T-helper 1 cell treated with Interleukin-12 subunit alpha and Interleukin-12 subunit beta and Interleukin-4 antibody, amounts not matched to agents 30 ng/mL and 1 ng/mL, for 36 hours (primary cell): ENCODE data around the gene LY6G6D. TPM values are rescaled to one million over a fixed set of nuclear protein-coding genes. Genes with fewer than 3 reads are reported as not detected.

Source experiments
- intact Hi-C: fragments of 100-400 bp; cut with micrococcal nuclease; formaldehyde crosslinking; loops from one replicate; pipeline ENCODE4 v1.15.1; 2024
- total RNA-seq: library from RNA; stranded (reverse); gene quantifications from 2 replicates; pipeline ENCODE4 v1.2.3, GENCODE V29; 2022

Gene LY6G6D, protein sequence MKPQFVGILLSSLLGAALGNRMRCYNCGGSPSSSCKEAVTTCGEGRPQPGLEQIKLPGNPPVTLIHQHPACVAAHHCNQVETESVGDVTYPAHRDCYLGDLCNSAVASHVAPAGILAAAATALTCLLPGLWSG
- not detected in 2 replicates for total RNA-seq

GRCh38 chr6:31715022-31715958 lies at the start of gene LY6G6D:
Gene LY6G6D, plus strand, starts transcription at chr6:31715348. Its CDS starts 8 bp downstream, at chr6:31715356.
- intact Hi-C loops, result no loop called here

- intact Hi-C loops, result loop anchor here (1.0 to 10.0 kb wide), 20 partner anchors 13 to 1749 kb away; partner anchors contain the start of genes ABCF1, ABHD16A, AGPAT1 and ATF6B
These were observed 49.4 kb upstream of the LY6G6D start, which contains the start of gene CSNK2B for GRCh38 chr6:31665501-31666336. Gene CSNK2B, plus strand, starts transcription at chr6:31666080. Its CDS starts 752 bp downstream, at chr6:31666832.

DNA sequence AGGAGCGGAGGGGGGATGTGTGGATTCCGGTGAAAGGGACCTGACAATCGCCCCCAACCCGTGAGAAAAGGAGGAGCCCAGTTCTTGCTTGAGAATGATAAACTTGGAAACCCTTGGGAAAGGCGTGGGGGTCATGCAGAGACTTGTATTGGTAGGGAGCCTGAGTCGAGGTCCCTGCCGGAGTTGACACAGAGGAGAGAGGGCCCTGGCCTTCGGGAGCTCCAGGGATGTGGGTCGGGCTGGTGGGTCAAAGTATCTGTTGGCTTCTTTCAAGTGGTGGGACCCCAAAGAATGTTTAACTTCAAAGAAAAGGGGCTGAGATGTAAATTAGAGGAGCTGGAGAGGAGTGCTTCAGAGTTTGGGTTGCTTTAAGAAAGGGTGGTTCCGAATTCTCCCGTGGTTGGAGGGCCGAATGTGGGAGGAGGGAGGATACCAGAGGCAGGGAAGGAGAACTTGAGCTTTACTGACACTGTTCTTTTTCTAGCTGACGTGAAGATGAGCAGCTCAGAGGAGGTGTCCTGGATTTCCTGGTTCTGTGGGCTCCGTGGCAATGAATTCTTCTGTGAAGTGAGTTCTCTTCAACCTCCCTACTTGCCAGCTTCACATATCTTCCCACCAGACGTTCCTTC lies 48.7 kb upstream of the LY6G6D start:
- intact Hi-C loops, result loop anchor here (5.0 to 10.0 kb wide), 5 partner anchors 511 to 1748 kb away; partner anchors contain the start of genes ABCF1, AGPAT1, CUTA and MDC1

DNA sequence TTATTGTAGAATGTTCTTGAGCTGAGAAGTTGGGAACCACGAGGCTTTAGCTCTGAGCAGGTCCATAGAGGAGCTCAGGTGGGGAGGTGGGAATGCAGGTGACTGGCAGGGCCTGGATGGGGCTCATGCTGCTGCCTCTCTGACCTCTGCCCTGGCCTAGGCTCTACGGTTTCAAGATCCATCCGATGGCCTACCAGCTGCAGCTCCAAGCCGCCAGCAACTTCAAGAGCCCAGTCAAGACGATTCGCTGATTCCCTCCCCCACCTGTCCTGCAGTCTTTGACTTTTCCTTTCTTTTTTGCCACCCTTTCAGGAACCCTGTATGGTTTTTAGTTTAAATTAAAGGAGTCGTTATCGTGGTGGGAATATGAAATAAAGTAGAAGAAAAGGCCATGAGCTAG lies 45.5 kb upstream of the LY6G6D start, which contains the start of gene LY6G5B:
Gene LY6G5B, plus strand, starts transcription at position 301 of the 400 bp plus-strand sequence. CDS start 975 bp downstream, outside the sequence.
- intact Hi-C loops, result loop anchor here (5.0 to 10.0 kb wide), 5 partner anchors 508 to 1745 kb away; partner anchors contain the start of genes ABCF1, AGPAT1, CUTA and MDC1

- intact Hi-C loops, result no loop called here
These were observed 38.7 kb upstream of the LY6G6D start for GRCh38 chr6:31676322-31676903.

- intact Hi-C loops, result no loop called here
These were observed 38.2 kb upstream of the LY6G6D start for GRCh38 chr6:31676904-31677303.

- intact Hi-C loops, result no loop called here
These were observed 37.2 kb upstream of the LY6G6D start for GRCh38 chr6:31677955-31678354.

DNA sequence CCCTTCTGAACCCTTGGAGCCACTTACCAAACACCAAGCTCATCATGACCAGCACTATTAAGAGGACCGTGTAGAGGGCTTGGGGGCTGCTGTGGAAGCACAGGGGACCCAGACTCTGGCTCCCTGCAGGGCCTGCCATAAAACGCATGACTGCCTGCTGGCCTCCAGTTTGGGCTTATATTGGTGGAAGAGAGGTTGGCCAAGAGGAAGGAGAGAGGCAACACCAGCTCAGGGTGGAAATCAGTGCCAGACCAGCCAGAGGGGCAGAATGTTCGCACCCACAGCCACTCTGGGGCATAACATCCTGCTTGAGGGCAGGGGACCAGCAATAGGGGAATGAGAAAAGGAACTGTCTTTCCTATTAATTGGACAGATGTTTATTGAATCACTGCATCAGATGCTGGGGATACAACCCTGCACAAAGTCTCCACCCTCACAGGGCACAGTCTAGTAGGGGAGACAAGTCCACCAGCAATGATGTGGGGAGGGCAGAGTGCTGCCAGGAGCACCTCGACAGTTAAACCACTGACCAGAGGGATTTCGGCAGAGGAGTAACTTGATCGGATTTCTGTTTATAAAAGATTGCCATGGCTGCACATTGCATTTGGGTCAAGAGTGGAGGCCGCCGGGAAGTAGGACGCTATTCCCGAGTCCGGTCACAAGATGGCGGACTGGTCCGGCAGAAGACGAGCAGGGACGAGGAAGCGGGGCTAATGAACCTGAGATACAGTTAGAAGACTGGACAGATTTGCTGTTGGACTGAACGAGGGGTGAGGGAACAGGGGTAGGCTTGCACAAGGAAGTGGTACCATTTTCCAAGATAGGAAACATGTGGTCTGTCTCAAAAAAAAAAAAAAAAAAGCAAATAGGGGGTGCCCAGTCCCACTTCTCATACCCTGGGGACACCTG lies 34.7 kb upstream of the LY6G6D start, which contains the start of gene LY6G5C:
Gene LY6G5C, minus strand, starts transcription at position 842 of the 909 bp plus-strand sequence. Its CDS starts 694 bp downstream, at position 148.
- intact Hi-C loops, result loop anchor here (1.0 kb wide), 6 partner anchors 15 to 183 kb away; partner anchors contain the start of gene DDAH2

- intact Hi-C loops, result loop anchor here (1.0 kb wide), 2 partner anchors 21 to 88 kb away; no protein-coding TSS in a partner anchor
These were observed 33.9 kb upstream of the LY6G6D start for GRCh38 chr6:31681135-31681671.

DNA sequence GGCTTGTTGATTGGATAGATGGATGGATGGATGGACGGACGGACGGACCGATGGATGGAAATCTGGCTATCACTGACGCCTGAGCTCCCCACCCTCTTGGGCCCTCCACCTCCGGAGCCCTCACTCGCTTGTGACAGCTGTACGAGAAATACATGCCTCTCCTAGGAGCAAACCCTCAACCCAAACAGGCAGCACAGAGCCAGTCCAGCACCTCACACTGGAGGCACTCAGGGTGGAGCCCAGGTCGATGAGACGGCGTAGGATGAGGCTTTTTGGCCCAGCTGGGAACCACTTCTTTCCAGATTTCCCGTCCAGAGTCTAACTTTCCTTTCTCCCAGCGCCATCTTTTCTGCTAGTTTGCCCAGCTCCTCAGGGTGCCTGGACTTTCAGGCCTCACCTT lies 31.6 kb upstream of the LY6G6D start:
- intact Hi-C loops, result no loop called here

DNA sequence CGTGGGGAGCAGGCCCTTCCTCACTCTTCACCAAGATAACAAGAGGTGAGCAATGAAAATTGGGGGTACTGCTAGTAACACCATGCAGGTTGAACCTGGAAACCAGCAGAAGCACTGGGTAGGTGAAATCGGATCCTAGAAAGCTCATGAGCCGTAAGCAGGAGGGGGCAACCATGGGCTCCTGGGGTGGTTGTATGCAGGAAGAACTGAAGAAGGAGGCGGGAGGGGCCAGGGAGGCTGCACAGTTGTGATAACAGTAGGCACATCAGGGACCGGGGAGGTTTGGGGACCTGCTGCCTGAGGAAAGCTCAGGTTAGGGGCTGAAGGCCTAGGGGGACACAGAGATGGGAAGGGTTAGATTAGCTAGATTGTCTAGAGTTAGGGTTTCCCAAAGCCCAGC lies 28.7 kb upstream of the LY6G6D start:
- intact Hi-C loops, result no loop called here

DNA sequence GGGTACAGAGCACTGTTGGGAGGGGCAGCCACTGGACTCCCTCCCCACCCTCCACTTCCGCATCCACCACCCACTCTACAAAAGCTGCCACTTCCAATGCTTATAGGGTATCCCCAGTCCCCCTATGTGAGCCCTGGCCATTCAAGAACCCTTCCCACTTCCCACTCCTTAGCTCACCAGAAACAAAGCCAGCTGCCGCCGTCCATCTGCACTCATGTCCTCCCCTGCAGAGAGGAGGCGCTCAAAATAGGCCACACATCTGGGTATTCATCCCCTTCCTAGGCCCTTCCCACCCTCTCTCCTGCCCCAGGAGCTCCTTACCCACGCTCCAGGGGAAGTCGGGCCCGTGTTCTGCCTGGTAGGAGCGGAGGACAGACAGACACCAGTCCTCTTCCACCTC lies 27.8 kb upstream of the LY6G6D start:
- intact Hi-C loops, result no loop called here

- intact Hi-C loops, result no loop called here
These were observed 27.1 kb upstream of the LY6G6D start for GRCh38 chr6:31687860-31688693.

DNA sequence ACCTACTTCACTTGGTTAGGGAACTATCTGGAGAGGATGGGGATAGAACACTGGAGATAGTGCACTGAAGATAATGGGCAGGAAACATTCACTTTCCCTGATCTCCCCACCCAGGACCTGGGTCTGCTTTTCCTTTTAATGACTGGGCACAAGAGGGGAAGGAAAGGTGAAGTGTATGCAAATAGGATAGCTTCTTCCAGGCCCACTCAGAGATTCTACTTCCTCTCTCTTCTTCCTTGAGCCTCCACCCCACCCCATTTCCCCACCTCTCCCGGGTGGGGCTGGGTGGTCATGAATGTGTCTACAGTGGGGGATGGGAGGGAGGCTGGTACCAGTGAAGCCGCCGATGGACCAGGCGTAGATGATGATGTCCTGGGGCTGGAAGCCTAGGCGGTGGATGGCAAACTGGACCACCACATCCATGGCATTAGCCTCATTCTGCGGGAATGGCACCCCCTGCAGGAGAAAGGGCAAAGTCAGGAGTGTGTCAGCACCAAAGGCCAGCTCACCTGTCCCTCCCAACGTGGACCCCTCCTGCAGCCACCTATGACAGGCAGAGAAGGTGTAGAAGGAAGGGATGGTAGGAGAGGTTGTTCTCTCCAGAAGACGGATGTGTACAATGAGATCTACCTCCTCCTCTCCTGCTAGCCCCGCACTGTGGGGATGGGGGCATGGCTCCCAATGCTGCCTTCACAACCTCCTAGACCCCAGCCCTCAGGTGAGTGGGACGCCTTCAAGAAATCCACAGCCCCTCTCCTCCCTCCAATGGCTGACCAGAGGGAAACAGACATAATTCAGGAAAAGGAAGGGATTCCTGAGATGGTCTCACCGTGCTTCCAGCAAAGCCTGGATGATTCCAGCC lies 25.7 kb upstream of the LY6G6D start:
- intact Hi-C loops, result no loop called here

- intact Hi-C loops, result no loop called here
These were observed 24.7 kb upstream of the LY6G6D start for GRCh38 chr6:31690231-31691077.

GRCh38 chr6:31691078-31691463 lies 24.1 kb upstream of the LY6G6D start:
- intact Hi-C loops, result no loop called here
